Renal pelvis (tissue), 4 donors: Measurements from ENCODE around the gene MR1. TPM values are rescaled to one million over a fixed set of nuclear protein-coding genes. Genes with fewer than 3 reads are reported as not detected.
"Not testable (repeated sequence)": the region's sequence is repeated elsewhere in the genome, so short reads cannot be mapped to it uniquely, and the experiment has no call there.

Experiments used
- DNase-seq: peaks from one replicate; pipeline ENCODE4 v3.0.0-alpha.2; 2013
- polyA plus RNA-seq, 3 donors: library from polyadenylated mRNA; unstranded; fragments of 120-200 nt; gene quantifications; one replicate each; pipeline ENCODE4 v1.2.1, GENCODE V29; 2013; ENCODE audit not compliant: insufficient read length in 3 of 3

Gene MR1
- polyA plus RNA-seq, 3 donors: 2.7 to 4.7 (median 2.8) TPM

- no peak for DNase-seq
These were observed 10.3 kb upstream of the MR1 start for GRCh38 chr1:181023265-181024057.

- no peak for DNase-seq
These were observed 5.6 kb upstream of the MR1 start for GRCh38 chr1:181028196-181028595.

GRCh38 chr1:181028615-181029014 lies 5.2 kb upstream of the MR1 start:
- no peak for DNase-seq

- no peak for DNase-seq
These were observed 1.2 kb upstream of the MR1 start for GRCh38 chr1:181032535-181032934.

GRCh38 chr1:181033128-181033798 lies 520 bp upstream of the MR1 start:
- DNase-seq: peak; percentile 26

- not testable (repeated sequence) for DNase-seq
These were observed 1.4 kb downstream of the MR1 start for GRCh38 chr1:181035210-181035609.

GRCh38 chr1:181036107-181036836 lies 2.5 kb downstream of the MR1 start:
- no peak for DNase-seq

GRCh38 chr1:181037386-181037785 lies 3.6 kb downstream of the MR1 start:
- no peak for DNase-seq

GRCh38 chr1:181038399-181038873 lies 4.7 kb downstream of the MR1 start:
- DNase-seq: peak; percentile 44

GRCh38 chr1:181040284-181040865 lies 6.6 kb downstream of the MR1 start:
- DNase-seq: no peak

- DNase-seq: no peak
These were observed 9.5 kb downstream of the MR1 start for GRCh38 chr1:181043025-181043888.

- DNase-seq: no peak
These were observed 10.7 kb downstream of the MR1 start for GRCh38 chr1:181044449-181044966.

- DNase-seq: not testable (repeated sequence)
These were observed 12.2 kb downstream of the MR1 start for GRCh38 chr1:181045946-181046345.

GRCh38 chr1:181049378-181049777 lies 15.6 kb downstream of the MR1 start:
- DNase-seq: no peak

GRCh38 chr1:181050922-181051321 lies 17.1 kb downstream of the MR1 start:
- DNase-seq: no peak

GRCh38 chr1:181056560-181056959 lies 22.8 kb downstream of the MR1 start:
- DNase-seq: no peak

- DNase-seq: no peak
These were observed 23.3 kb downstream of the MR1 start for GRCh38 chr1:181057079-181057478.

GRCh38 chr1:181059435-181059834 lies 25.7 kb downstream of the MR1 start:
- DNase-seq: no peak

GRCh38 chr1:181060066-181060465 lies 26.3 kb downstream of the MR1 start:
- no peak for DNase-seq

- DNase-seq: not testable (repeated sequence)
These were observed 27.2 kb downstream of the MR1 start for GRCh38 chr1:181060947-181061346.

GRCh38 chr1:181061487-181061886 lies 27.7 kb downstream of the MR1 start:
- no peak for DNase-seq
